C4-2B (cell line): ENCODE measurements around the gene ARL9.

Experiments used
- ZFX ChIP-seq: fragments of 450-650 bp; IDR thresholded peaks from 2 replicates; pipeline ENCODE4 v1.6.1; 2017
- TF ChIP-seq, protein P1 (sequence below): fragments of 450-650 bp; conservative IDR thresholded peaks from 2 replicates; pipeline ENCODE4 v1.5.1; 2017; ENCODE audit warnings: mild to moderate bottlenecking

DNA sequence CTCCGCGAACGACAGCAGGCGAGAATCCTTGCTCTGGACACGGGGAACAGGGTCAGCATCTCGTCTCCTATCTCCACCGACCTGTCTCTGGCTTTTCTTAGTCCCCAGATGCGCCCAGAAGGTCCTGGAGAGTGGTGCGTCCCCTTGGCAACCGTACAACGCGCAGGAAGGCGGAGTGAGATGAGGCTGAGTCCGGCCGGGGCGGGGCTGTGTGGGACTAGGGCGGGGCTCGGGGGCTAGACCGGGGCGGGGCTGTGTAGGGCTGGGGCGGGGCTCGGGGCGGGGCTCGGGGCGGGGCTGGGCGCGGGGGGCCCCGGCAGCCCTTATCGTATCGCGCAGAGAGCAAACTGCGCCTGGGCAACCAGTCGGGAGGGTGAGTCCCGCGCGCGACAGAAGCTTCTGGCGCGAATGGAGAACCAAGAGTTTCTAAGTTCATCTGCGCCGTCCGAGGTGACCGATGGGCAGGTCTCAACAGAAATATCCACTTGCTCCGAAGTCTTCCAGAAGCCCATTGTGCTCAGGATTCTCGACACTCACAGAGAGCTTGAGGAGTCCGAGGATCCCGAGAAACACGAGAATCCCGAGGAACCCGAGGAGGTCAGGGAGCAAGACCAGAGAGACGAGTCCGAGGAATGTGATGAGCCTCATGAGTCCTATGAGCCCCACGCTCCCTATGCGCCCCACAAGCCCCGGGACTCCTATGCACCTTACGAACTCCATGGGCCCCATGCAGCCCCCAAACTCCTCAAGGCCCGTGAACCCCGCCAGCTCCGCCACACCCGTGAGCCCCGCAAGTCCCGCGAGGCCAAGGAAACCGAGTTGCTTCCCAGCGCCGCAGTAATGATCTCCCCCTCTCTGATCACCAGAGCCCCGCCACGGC is 24.9 kb downstream of the ARL9 start:
- TF ChIP-seq, protein P1, sequence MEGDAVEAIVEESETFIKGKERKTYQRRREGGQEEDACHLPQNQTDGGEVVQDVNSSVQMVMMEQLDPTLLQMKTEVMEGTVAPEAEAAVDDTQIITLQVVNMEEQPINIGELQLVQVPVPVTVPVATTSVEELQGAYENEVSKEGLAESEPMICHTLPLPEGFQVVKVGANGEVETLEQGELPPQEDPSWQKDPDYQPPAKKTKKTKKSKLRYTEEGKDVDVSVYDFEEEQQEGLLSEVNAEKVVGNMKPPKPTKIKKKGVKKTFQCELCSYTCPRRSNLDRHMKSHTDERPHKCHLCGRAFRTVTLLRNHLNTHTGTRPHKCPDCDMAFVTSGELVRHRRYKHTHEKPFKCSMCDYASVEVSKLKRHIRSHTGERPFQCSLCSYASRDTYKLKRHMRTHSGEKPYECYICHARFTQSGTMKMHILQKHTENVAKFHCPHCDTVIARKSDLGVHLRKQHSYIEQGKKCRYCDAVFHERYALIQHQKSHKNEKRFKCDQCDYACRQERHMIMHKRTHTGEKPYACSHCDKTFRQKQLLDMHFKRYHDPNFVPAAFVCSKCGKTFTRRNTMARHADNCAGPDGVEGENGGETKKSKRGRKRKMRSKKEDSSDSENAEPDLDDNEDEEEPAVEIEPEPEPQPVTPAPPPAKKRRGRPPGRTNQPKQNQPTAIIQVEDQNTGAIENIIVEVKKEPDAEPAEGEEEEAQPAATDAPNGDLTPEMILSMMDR: no peak
- no peak for TF ChIP-seq ZFX
